CD4-positive, alpha-beta T cell treated with Interleukin-15 for 1 hour (primary cell): Measurements from ENCODE around the gene MT1F.
"Not testable (repeated sequence)": the region's sequence is repeated elsewhere in the genome, so short reads cannot be mapped to it uniquely, and the experiment has no call there.

Experiments
- DNase-seq: peaks from one replicate; pipeline ENCODE4 v3.0.0-alpha.2; 2020

MT1F gene

GRCh38 chr16:56657555-56658326 is at the start of gene MT1F:
Gene MT1F (plus strand): TSS chr16:56657959. CDS start chr16:56658059, 100 bp downstream.
- peak; percentile 57 for DNase-seq

GRCh38 chr16:56608043-56608875 is 49.5 kb upstream of the MT1F start, which contains the start of gene MT2A:
Gene MT2A (plus strand): TSS chr16:56608584. CDS start chr16:56608656, 72 bp downstream.
- DNase-seq, result peak; percentile 86

GRCh38 chr16:56608876-56609462 is 48.8 kb upstream of the MT1F start:
- DNase-seq, result no peak

GRCh38 chr16:56609463-56609921 is 48.3 kb upstream of the MT1F start:
- DNase-seq, result peak; percentile 75

- peak; percentile 70 for DNase-seq
Observed at GRCh38 chr16:56610017-56610608, 47.6 kb upstream of the MT1F start.

GRCh38 chr16:56610609-56611111 is 47.1 kb upstream of the MT1F start:
- no peak for DNase-seq

- DNase-seq, result no peak
Observed at GRCh38 chr16:56611281-56611833, 46.4 kb upstream of the MT1F start.

- no peak for DNase-seq
Observed at GRCh38 chr16:56613706-56614105, 44.1 kb upstream of the MT1F start.

- no peak for DNase-seq
Observed at GRCh38 chr16:56614549-56614991, 43.2 kb upstream of the MT1F start.

- no peak for DNase-seq
Observed at GRCh38 chr16:56615353-56615752, 42.4 kb upstream of the MT1F start.

- no peak for DNase-seq
Observed at GRCh38 chr16:56616608-56617211, 41.0 kb upstream of the MT1F start.

- DNase-seq, result peak; percentile 24
Observed at GRCh38 chr16:56617212-56618085, 40.3 kb upstream of the MT1F start.

- no peak for DNase-seq
Observed at GRCh38 chr16:56618138-56618537, 39.6 kb upstream of the MT1F start.

GRCh38 chr16:56620339-56620897 is 37.3 kb upstream of the MT1F start:
- no peak for DNase-seq

GRCh38 chr16:56621665-56622445 is 35.9 kb upstream of the MT1F start:
- DNase-seq, result not testable (repeated sequence)

GRCh38 chr16:56623184-56623583 is 34.6 kb upstream of the MT1F start:
- not testable (repeated sequence) for DNase-seq

- no peak for DNase-seq
Observed at GRCh38 chr16:56623637-56624036, 34.1 kb upstream of the MT1F start.

- no peak for DNase-seq
Observed at GRCh38 chr16:56625140-56625942, 32.4 kb upstream of the MT1F start, which contains the start of gene MT1E. Gene MT1E (plus strand): TSS chr16:56625781. CDS start chr16:56625852, 71 bp downstream.
